OCI-LY1 (cell line): ENCODE measurements around the gene ERG28.

ENCODE experiments used
- CTCF ChIP-seq: fragments of 200-600 bp; sonication (generic), shearing (Covaris generic); IDR thresholded peaks from 2 replicates; pipeline ENCODE4 v1.5.1; 2017; ENCODE audit warnings: mild to moderate bottlenecking, antibody characterized with exemption, low read length, moderate library complexity, mixed read lengths
- EZH2 ChIP-seq: fragments of 200-600 bp; sonication (generic), shearing (Covaris generic); IDR thresholded peaks from 2 replicates; pipeline ENCODE4 v1.8.0; 2017; ENCODE audit warnings: borderline replicate concordance, mixed run types, mild to moderate bottlenecking, antibody characterized with exemption, low read length, moderate library complexity, mixed read lengths

GRCh38 chr14:75628816-75629215, 31.9 kb downstream of the ERG28 start:
- TF ChIP-seq CTCF: no peak
- no peak for TF ChIP-seq EZH2
